Measurements from ENCODE around the gene PGAM5.
A peak's percentile ranks its signal among the peaks of the same experiment; 100 is the strongest.

Gene PGAM5

DNA sequence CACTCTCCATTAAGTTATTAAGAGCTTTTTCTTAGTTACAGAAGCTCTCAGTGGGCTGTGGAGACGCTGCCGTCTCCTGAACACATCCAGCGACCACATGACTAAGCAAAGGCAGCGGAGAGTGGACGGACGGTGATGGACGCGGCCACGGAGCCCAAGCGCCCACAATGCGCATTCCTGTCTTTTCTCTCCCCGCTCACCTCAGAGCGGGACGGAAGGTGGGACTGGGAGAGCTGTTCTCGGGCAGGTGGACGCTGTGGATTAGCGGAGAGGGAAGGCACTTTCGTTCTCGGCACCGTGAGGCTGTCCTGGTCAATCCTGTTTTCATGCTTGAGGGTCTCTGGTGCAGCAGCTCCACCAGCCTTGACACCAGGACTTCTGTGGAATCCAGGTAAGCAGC lies 53.6 kb downstream of the PGAM5 start:
- H3K4me1 Mint-ChIP-seq = peaks cover 50% of the 10 kb centered on the region
- H3K27ac Mint-ChIP-seq = no peak overlapping the region
- H3K27me3 Mint-ChIP-seq = peaks cover 2% of the 10 kb centered on the region
- H3K36me3 Mint-ChIP-seq (ENCODE audit: low read depth) = peaks cover 23% of the 10 kb centered on the region
- H3K9me3 Mint-ChIP-seq = no peaks in the 10 kb centered on the region
- DNase-seq (no peak), ATAC-seq (no peak)
- H3K4me3 Mint-ChIP-seq = no peak overlapping the region

DNA sequence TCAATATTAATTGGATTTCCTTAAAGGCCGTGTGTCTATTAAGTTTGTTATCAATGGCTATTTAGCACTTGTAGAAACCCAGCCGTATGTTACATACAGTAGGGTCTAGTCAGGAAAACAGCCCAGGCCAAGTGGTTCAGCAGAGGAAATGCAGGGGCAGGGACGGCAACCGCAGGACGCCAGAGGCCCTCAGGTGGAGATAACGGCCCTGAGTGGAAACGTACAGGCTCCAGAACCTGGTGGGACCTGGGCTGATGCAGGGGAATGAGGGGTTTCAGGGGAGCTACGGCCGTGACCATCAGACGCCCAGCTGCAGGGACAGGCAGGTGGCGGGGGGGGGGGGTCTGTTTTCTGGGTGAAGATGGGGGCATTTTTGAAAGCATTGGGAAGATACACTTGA lies 54.7 kb downstream of the PGAM5 start:
- peaks cover 2% of the 10 kb centered on the region for H3K27me3 Mint-ChIP-seq
- H3K27ac Mint-ChIP-seq = no peak overlapping the region
- DNase-seq (no peak), ATAC-seq (no peak)
- peaks cover 50% of the 10 kb centered on the region for H3K4me1 Mint-ChIP-seq
- H3K4me3 Mint-ChIP-seq = no peak overlapping the region
- H3K36me3 Mint-ChIP-seq (ENCODE audit: low read depth) = peaks cover 24% of the 10 kb centered on the region
- H3K9me3 Mint-ChIP-seq = no peaks in the 10 kb centered on the region

DNA sequence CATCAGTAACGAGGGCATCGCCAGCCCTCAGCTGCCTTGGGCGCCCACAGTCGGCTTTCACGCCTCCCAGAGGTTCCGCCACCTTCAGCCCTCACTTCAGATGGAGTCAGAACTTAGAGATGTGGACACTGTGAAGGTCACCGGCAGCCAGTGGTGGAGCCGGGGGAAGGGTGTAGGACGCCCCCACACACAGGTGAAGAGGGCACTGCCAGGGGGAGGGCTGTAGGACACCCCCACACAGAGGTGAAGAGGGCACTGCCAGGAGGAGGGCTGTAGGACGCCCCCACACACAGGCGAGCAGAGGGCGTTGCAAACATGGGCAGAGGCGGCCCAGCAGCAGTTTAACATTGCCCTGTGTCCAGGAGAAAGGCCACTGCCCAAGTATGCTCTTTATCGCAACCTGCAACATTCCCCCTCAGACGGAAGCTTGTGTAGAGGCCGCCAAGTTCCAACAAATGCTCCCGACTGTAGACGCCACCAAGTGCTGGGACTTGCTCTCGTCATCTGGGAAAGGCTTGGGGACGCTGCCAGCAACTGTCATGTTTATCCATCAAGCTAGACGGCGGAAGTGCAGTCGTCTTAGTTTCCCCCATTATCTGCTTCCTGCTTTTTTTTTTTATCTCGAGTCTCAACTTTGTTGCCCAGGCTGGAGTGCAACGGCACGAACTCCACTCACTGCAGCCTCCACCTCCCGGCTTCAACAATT lies 55.9 kb downstream of the PGAM5 start:
- H3K9me3 Mint-ChIP-seq = no peaks in the 10 kb centered on the region
- H3K27ac Mint-ChIP-seq = no peak overlapping the region
- H3K27me3 Mint-ChIP-seq = no peaks in the 10 kb centered on the region
- peaks cover 20% of the 10 kb centered on the region for H3K36me3 Mint-ChIP-seq (ENCODE audit: low read depth)
- no peak for DNase-seq
- H3K4me3 Mint-ChIP-seq = no peak overlapping the region
- ATAC-seq = no peak
- peaks cover 50% of the 10 kb centered on the region for H3K4me1 Mint-ChIP-seq

DNA sequence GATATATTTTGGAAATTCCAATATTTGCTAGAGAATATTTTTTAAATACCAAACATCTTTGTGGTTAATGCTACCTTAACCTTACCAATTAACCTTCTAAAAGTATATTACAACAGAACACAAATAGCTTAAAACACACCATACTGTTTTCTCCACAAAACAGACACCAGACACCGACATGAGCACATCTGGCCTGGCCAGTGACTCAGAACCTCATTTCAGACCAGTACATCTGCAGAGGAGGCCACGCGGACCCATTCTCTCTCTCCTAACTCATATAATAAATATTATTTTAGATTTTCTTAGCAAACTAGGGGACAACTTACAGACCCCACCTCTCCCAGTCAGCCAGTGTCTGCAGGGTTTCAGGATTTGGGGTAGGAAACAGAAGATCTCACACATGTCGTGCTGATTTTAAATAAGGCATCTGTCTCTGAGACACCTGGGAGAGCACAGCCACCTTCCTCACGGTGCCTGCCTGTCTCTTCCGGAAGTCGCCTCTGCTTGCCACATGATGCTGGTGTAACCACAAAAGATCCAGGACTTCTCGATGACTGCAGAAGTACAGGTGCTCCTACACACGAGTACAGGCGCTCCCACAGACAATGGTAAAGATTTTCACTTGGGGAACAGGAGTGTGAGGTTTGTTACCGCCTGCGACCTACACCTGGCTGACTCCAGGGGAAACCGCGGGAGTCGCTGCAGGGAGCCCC lies 60.6 kb downstream of the PGAM5 start:
- ATAC-seq = peak; percentile 63
- DNase-seq = peak; percentile 27
- peaks cover 40% of the 10 kb centered on the region for H3K36me3 Mint-ChIP-seq (ENCODE audit: low read depth)
- H3K27me3 Mint-ChIP-seq = no peaks in the 10 kb centered on the region
- H3K27ac Mint-ChIP-seq = peak overlapping the region; percentile 60
- H3K4me3 Mint-ChIP-seq = no peak overlapping the region
- H3K4me1 Mint-ChIP-seq = peaks cover 62% of the 10 kb centered on the region
- H3K9me3 Mint-ChIP-seq = no peaks in the 10 kb centered on the region
